Left lung (tissue), 10 donors: ENCODE data around the gene ERBB4. TPM values are rescaled to one million over a fixed set of nuclear protein-coding genes. Genes with fewer than 3 reads are reported as not detected.
A peak's percentile ranks its signal among the peaks of the same experiment; 100 is the strongest.

Experiments
- ATAC-seq: fragments of 200-7000 bp; cut with Tn5 transposase; one replicate; pipeline ENCODE4 v1.9.1; 2020; ENCODE audit warnings: moderate library complexity
- DNase-seq, 4 donors: peaks; one replicate each; pipeline ENCODE4 v3.0.0-alpha.2; 2013 to 2020
- H3K27ac ChIP-seq, 2 donors: fragments of 200-600 bp; sonication (generic) in 1 of 2; one replicate each; pipeline versions ENCODE4 v1.5.0 to v1.8.0; 2020 to 2021
- H3K27me3 ChIP-seq, 2 donors: fragments of 200-600 bp; sonication (generic) in 1 of 2; one replicate each; pipeline versions ENCODE4 v1.5.0 to v1.8.0; 2020 to 2021
- H3K36me3 ChIP-seq, 2 donors: fragments of 200-600 bp; sonication (generic) in 1 of 2; one replicate each; pipeline versions ENCODE4 v1.5.0 to v1.8.0; 2020 to 2021
- H3K4me1 ChIP-seq, 2 donors: fragments of 200-600 bp; one replicate each; pipeline ENCODE4 v1.8.0; 2021
- H3K4me3 ChIP-seq, 2 donors: fragments of 200-600 bp; sonication (generic) in 1 of 2; one replicate each; pipeline versions ENCODE4 v1.5.0 to v1.8.0; 2020 to 2021; ENCODE audit warnings: mild to moderate bottlenecking in 1 of 2
- H3K9me3 ChIP-seq, 2 donors: fragments of 200-600 bp; sonication (generic) in 1 of 2; one replicate each; pipeline versions ENCODE4 v1.5.0 to v1.8.0; 2020 to 2021
- CTCF ChIP-seq, 2 donors: fragments of 200-600 bp; sonication (generic) in 1 of 2; IDR thresholded peaks; one replicate each; pipeline versions ENCODE4 v1.5.0 to v1.8.0; 2021; ENCODE audit warnings: antibody characterized with exemption in 2 of 2
- intact Hi-C, 2 donors: fragments of 100-400 bp; cut with DNase I; formaldehyde crosslinking; loops; one replicate each; pipeline versions ENCODE4 v1.11.2 to v1.14.2; 2022
- polyA plus RNA-seq, 6 donors: library from polyadenylated mRNA; unstranded; fragments of 120-200 nt; gene quantifications; one replicate each; pipeline ENCODE4 v1.2.1, GENCODE V29; 2013; ENCODE audit not compliant: insufficient read length in 6 of 6
- total RNA-seq, 2 donors: library from RNA; stranded (reverse); fragmentation: NEBNext Ultra II Directional; extraction: Animal tissue kit (Norgen Biotek cat#: 25700); gene quantifications; one replicate each; pipeline ENCODE4 v1.2.1, GENCODE V29; 2021
- donor health status: DM: no; HTN: yes; CAD: no.
- donor health status: DM: no; HTN: no; CAD: no.

The ERBB4 gene
- total and polyA plus RNA-seq, 8 donors = 0.89 to 16.0 (median 1.4) TPM

GRCh38 chr2:211463397-211463796 lies 1075.2 kb downstream of the ERBB4 start:
- intact Hi-C loops = no loop called here
- H3K27ac ChIP-seq = no peak overlapping the region
- ATAC-seq (no peak), DNase-seq (no peak)
- H3K9me3 ChIP-seq = no peaks in the 10 kb centered on the region
- H3K4me3 ChIP-seq = no peak overlapping the region
- no peak for TF ChIP-seq CTCF (IDR thresholded peaks at IDR 0.05)
- H3K4me1 ChIP-seq = no peaks in the 10 kb centered on the region
- no peaks in the 10 kb centered on the region for H3K27me3 ChIP-seq
- H3K36me3 ChIP-seq = no peaks in the 10 kb centered on the region

GRCh38 chr2:211458974-211459373 lies 1079.6 kb downstream of the ERBB4 start:
- Histone ChIP-seq H3K27me3 (no peaks in the 10 kb centered on the region), H3K27ac (no peak overlapping the region), H3K4me1 (no peaks in the 10 kb centered on the region), H3K4me3 (no peak overlapping the region), H3K36me3 (no peaks in the 10 kb centered on the region), H3K9me3 (no peaks in the 10 kb centered on the region)
- ATAC-seq (no peak), DNase-seq (no peak)
- no peak for TF ChIP-seq CTCF (IDR thresholded peaks at IDR 0.05)
- intact Hi-C loops = loop anchor here in 1 of 2 donors (10.0 kb wide), 1 partner anchor 1096 kb away; no protein-coding TSS in a partner anchor

GRCh38 chr2:211457325-211457724 lies 1081.3 kb downstream of the ERBB4 start:
- intact Hi-C loops = loop anchor here in 1 of 2 donors (10.0 kb wide), 1 partner anchor 1097 kb away; no protein-coding TSS in a partner anchor
- Histone ChIP-seq H3K27me3 (no peaks in the 10 kb centered on the region), H3K36me3 (no peaks in the 10 kb centered on the region), H3K9me3 (no peaks in the 10 kb centered on the region), H3K4me1 (no peaks in the 10 kb centered on the region), H3K4me3 (no peak overlapping the region), H3K27ac (no peak overlapping the region)
- TF ChIP-seq CTCF (IDR thresholded peaks at IDR 0.05) = no peak
- DNase-seq = peak in 1 of 4 donors; percentile 10
- peak; percentile 89 for ATAC-seq

- H3K27ac ChIP-seq = no peak overlapping the region
- no peaks in the 10 kb centered on the region for H3K27me3 ChIP-seq
- H3K4me3 ChIP-seq = no peak overlapping the region
- peak; percentile 75 for ATAC-seq
- peak in 2 of 4 donors; percentile 60 to 71 for DNase-seq
- H3K9me3 ChIP-seq = no peaks in the 10 kb centered on the region
- peak; percentile 76 to 88 for TF ChIP-seq CTCF (IDR thresholded peaks at IDR 0.05)
- H3K4me1 ChIP-seq = no peaks in the 10 kb centered on the region
- H3K36me3 ChIP-seq = no peaks in the 10 kb centered on the region
- intact Hi-C loops = loop anchor here in 1 of 2 donors (10.0 kb wide), 1 partner anchor 1099 kb away; no protein-coding TSS in a partner anchor
Measured at GRCh38 chr2:211455216-211455841, 1083.3 kb downstream of the ERBB4 start.

GRCh38 chr2:211454679-211455078 lies 1083.9 kb downstream of the ERBB4 start:
- Histone ChIP-seq H3K4me3 (no peak overlapping the region), H3K4me1 (no peaks in the 10 kb centered on the region), H3K27me3 (no peaks in the 10 kb centered on the region), H3K36me3 (no peaks in the 10 kb centered on the region), H3K9me3 (no peaks in the 10 kb centered on the region), H3K27ac (no peak overlapping the region)
- intact Hi-C loops = loop anchor here in 1 of 2 donors (10.0 kb wide), 1 partner anchor 1100 kb away; no protein-coding TSS in a partner anchor
- DNase-seq (peak in 2 of 4 donors; percentile 8 to 49), ATAC-seq (no peak)
- no peak for TF ChIP-seq CTCF (IDR thresholded peaks at IDR 0.05)
